HG03558 (cell line): ENCODE measurements around the gene PTPRN2.
"Not testable (repeated sequence)": the region's sequence is repeated elsewhere in the genome, so short reads cannot be mapped to it uniquely, and the experiment has no call there.

ENCODE experiments used
- ATAC-seq: cut with Tn5 transposase; IDR thresholded peaks from one replicate; pipeline ENCODE4 v1.9.1; 2021; ENCODE audit warnings: moderate number of reproducible peaks; ENCODE audit not compliant: unreplicated experiment; ENCODE audit errors: extremely low read depth

The PTPRN2 gene

GRCh38 chr7:158301207-158301606, 286.4 kb downstream of the PTPRN2 start:
- no peak for ATAC-seq

GRCh38 chr7:158300427-158300826, 287.2 kb downstream of the PTPRN2 start:
- ATAC-seq = no peak

GRCh38 chr7:158299607-158300006, 288.0 kb downstream of the PTPRN2 start:
- no peak for ATAC-seq

DNA sequence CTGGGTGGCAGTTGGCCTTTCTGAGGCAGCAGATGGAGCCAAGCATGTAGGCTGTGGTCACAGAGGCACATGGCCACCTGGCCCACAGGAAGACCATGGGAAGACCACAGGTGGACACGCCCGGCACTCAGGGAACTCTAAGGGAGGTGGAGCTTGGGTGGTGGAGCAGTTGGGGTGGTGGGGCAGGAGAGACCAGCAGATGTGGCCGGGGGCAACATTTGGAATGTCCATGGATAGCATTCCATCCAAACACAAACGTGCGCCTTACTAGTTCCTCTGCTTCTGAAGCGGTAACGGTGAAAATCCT, 290.9 kb downstream of the PTPRN2 start:
- ATAC-seq = no peak

- no peak for ATAC-seq
Observed at GRCh38 chr7:158295966-158296797, 291.4 kb downstream of the PTPRN2 start.

DNA sequence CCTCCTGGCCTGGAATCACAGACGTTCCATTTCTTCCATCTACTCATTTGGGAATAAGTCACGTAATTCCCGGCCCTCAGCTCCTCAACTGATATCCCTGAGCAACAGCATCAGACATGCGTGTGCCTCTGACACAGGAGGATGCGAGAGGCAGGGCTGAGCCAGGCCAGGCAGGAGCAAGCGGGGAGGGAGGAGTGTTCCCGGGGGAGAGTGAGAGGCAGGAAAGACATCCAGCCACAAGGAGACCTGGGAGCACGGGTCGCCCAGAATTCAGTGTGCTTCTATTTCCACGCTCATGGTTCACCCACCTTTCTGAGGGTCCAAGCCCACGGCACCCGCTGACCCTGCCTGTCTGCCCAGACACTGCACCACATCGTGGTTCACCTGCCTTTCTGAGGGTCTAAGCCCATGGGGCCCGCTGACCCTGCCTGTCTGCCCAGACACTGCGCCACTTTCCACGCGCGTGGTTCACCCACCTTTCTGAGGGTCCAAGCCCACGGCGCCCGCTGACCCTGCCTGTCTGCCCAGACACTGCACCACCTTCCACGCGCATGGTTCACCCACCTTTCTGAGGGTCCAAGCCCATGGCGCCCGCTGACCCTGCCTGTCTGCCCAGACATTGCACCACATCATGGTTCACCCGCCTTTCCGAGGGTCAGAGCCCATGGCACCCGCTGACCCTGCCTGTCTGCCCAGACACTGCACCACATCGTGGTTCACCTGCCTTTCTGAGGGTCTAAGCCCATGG, 293.0 kb downstream of the PTPRN2 start:
- not testable (repeated sequence) for ATAC-seq

DNA sequence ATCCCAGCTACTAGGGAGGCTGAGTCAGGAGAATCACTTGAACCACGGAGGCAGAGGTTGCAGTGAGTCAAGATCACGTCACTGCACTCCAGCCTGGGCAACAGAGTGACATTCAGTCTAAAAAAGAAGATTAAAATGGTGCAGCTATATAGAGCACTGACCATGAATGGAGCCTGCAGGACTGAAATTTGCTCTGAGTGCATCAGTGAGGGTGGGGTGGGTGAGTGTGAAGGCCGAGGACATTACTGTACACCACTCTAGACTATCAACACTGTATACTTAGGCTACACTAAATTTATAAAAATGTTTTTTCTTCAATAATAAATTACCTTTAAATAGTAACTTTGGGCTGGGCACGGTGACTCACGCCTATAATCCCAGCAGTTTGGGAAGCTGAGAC, 294.7 kb downstream of the PTPRN2 start:
- no peak for ATAC-seq

DNA sequence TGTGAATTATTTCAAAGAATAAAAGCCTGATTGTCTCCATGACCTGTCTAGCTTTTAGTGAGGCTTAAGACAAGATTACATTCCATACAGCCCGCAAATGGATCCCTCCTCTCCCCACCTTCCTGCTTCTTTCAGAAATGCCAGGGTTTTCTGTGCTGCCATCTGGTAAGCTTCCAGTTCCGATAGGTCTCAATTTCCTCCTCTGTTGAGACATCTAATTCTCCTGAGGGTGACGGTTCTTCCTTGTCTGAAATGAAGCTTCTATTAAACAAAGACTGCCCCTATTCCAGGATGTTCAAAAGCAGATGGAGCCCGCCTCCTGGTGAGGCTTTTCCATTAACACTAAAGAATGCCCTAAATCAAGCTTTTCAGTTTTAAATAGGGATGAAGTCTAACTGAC, 295.6 kb downstream of the PTPRN2 start:
- ATAC-seq = no peak

DNA sequence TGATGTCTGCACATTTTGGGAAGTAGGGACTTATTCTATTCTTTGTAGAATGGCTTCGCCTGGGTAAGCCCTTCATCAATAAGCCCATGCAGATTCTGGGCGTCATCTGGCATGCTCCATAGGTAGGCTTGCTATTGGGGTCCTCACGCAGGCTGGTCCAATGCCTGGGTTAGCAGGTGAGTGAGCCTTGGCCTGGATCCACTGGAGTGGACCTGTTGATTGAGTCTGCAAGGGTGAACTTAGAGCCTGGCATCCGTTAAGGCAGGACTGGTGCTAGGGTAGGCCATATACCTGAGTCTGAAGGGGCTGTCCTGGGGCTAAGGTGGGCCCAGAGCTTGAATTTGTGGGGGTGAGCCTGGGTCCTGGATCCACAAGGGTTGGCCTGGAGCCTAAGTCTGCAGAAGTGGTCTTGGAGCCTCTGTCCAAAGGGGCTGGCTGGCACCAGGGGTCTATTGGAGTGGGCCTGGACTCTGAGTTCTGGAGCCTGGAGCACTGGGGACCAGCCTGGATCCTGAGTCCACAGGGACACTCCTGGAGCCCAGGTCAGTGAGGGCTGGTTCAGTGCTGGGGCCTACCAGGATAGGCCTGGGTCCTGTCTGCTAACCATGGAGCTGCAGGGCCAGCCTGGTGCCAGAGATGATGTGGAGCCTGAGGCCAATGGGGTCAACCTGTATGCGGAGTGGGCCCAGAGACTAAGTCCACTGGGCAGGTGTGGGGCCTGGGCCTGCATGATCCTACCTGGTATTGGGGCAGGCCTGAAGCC, 297.7 kb downstream of the PTPRN2 start:
- no peak for ATAC-seq

- ATAC-seq = no peak
Observed at GRCh38 chr7:158289231-158289630, 298.4 kb downstream of the PTPRN2 start.

GRCh38 chr7:158286210-158286609, 301.4 kb downstream of the PTPRN2 start:
- ATAC-seq = no peak

DNA sequence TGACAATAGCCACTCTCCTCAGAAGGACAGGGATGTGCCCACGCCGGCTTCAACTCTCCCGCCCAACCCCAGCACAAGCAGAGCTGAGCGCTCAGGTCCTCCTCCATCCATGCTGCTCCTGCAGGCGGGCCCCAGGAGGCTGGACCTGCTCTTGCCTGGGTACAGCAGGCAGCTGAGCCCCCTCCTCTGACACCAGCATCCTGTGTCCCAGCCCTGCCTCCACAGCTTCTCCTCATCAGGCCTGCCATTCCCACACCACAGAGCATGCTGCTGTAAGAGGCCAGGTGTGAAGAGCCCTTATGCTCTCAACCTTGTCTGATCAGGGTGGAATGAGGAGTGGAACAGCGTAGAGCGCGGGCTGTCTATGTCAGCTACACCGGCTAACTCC, 302.2 kb downstream of the PTPRN2 start:
- no peak for ATAC-seq

DNA sequence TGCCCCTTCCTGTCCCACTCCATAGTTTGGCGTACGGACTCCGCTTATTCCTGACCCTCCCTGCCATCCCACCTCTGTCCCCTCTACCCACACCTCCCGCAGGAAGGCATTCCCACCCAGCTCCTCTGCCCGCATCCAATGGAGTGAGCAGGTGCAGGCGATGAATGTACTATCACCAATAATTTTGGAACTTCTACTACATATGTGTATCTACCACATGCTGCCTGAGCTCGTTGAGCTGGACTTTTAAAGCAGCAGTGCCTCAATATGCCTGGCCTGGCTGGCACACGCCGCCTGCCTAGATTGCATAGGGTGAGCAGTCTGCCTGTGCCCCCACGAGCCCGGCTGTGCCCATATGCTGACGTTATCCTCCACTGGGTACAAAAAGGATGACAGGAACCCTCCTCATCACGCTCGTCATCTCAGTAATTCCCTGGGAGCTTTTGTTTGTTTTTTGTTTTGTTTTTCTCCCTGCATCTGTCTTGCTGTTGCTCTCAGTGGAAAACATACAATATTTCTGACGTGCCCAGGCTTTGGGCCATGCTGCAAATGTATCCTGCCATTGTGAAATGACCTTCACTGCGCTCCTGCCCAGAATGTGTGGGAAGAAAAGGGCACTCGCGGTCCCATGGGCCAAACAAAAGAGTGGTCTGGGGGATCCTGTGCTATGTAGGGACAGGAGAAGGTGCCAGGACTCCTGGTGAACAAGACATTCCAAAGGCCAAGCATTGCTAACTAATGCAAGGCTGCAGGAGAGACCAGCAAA, 302.8 kb downstream of the PTPRN2 start:
- ATAC-seq = no peak

- ATAC-seq = no peak
Observed at GRCh38 chr7:158284121-158284520, 303.5 kb downstream of the PTPRN2 start.

- no peak for ATAC-seq
Observed at GRCh38 chr7:158283016-158283974, 304.3 kb downstream of the PTPRN2 start.

DNA sequence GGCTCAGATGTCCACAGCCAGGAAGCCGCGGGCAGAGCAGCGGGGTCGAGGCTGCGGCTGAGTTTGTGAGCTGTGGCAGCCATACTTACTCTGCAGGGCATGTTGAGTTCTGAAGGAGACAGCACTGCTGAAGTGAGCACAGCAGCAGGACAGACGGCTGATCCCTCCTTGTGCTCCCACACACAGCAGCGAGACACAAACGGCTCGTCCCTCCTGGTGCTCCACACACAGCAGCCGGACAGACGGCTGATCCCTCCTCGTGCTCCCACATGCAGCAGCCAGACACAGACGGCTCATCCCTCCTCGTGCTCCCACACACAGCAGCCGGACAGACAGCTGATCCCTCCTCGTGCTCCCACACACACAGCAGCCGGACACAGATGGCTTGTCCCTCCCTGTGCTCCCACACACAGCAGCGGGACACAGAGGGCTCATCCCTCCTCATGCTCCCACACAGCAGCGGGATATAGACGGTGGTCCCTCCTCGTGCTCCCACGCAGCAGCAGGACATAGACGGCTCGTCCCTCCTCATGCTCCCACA, 305.1 kb downstream of the PTPRN2 start:
- ATAC-seq = no peak

DNA sequence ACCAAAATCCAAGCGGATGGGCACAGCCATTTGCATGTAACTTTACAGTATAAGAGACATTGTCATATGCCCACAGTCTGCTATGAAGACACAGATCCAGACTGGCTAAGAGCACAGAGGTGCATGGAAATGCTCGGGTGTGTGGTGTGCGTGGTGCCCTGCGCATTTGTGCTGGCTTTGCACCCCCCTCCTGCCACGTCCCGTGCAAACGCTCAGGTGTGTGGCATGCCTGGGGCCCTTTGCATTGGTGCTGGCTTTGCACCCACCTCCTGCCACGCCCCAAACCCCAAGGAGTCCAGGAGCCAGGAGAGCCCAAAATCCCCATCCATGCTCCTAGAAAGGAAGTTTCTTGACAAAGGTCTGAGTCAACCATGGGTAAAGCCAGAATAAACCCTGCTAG, 306.2 kb downstream of the PTPRN2 start:
- no peak for ATAC-seq

DNA sequence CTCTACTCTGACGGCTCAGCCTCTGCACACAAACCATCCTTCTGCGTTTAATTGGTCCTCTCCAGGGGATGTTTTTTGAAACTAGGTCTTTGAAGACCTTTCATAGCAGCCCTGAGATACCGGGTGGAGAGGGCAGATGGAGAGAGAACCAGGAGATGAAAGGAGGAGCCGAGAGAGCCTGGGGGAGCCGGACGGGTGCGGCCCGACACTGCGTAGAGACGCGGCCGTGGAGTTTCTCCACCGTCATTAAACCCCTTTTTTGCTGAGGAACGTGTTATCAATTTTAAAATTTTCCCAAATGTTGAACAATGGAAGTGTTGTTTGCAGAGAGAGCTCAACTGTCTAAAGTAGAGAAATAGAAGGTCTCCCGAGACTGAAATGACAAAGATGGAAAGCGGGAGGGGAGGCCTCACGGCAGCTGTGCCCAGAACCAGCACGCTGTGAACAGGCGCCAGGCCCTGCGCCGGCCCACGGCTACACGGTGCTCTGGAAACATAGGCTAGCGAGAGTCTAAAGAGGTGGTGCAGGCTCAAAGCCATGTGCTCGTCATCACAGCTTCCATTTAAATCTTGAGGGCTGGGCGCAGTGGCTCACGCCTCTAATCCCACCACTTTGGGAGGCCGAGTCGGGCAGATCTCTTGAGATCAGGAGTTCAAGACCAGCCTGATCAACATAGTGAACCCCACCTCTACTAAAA, 307.0 kb downstream of the PTPRN2 start:
- ATAC-seq = no peak
